GM12892 (cell line): ENCODE measurements around the gene CTNNA3.

Experiments
- POLR2A ChIP-seq: IDR thresholded peaks from 2 replicates; pipeline ENCODE4 v1.6.1; 2011; ENCODE audit warnings: low read depth, low read length, control low read depth
- POLR2AphosphoS5 ChIP-seq: IDR thresholded peaks from 2 replicates; pipeline ENCODE4 v1.6.1; 2011; ENCODE audit warnings: low read depth, low read length, control low read depth

- TF ChIP-seq POLR2A = no peak
- no peak for TF ChIP-seq POLR2AphosphoS5
Measured at GRCh38 chr10:66822801-66823200, 873.2 kb downstream of the CTNNA3 start.
